HT-29 (cell line): Measurements from ENCODE around the gene KCTD14. TPM values are rescaled to one million over a fixed set of nuclear protein-coding genes. Genes with fewer than 3 reads are reported as not detected.

ENCODE experiments used
- total RNA-seq: library from RNA; depleted of rRNA; stranded (reverse); fragments of >200 nt; shearing (Covaris generic); gene quantifications from 2 replicates; pipeline ENCODE4 v1.2.3, GENCODE V29; 2014; rRNA removed

Gene KCTD14
- total RNA-seq, 1 experiment from 2014 or later = 6.2 TPM

Other genes starting within 250 kb of the KCTD14 start
- gene RSF1, start 202.6 kb downstream of the KCTD14 start, total RNA-seq = 17.0 and 37.0 TPM in 2 replicates
- gene AAMDC, start 202.1 kb downstream of the KCTD14 start, total RNA-seq = 18.7 and 24.7 TPM in 2 replicates
- gene INTS4, start 28.6 kb downstream of the KCTD14 start, total RNA-seq = 19.2 and 25.1 TPM in 2 replicates
- not detected in 2 replicates for gene THRSP, start 40.6 kb upstream of the KCTD14 start, total RNA-seq
- gene NDUFC2, start 56.6 kb upstream of the KCTD14 start, total RNA-seq = 150 and 196 TPM in 2 replicates
- 37.2 and 41.9 TPM in 2 replicates for gene ALG8, start 116.3 kb upstream of the KCTD14 start, total RNA-seq
- 3.5 and 10.5 TPM in 2 replicates for gene KCTD21, start 165.3 kb upstream of the KCTD14 start, total RNA-seq
- 4.4 and 5.1 TPM in 2 replicates for gene USP35, start 165.6 kb upstream of the KCTD14 start, total RNA-seq